ENCODE results near the gene IER3IP1.
"Not testable (repeated sequence)": the region's sequence is repeated elsewhere in the genome, so short reads cannot be mapped to it uniquely, and the experiment has no call there.

IER3IP1 gene, protein sequence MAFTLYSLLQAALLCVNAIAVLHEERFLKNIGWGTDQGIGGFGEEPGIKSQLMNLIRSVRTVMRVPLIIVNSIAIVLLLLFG

DNA sequence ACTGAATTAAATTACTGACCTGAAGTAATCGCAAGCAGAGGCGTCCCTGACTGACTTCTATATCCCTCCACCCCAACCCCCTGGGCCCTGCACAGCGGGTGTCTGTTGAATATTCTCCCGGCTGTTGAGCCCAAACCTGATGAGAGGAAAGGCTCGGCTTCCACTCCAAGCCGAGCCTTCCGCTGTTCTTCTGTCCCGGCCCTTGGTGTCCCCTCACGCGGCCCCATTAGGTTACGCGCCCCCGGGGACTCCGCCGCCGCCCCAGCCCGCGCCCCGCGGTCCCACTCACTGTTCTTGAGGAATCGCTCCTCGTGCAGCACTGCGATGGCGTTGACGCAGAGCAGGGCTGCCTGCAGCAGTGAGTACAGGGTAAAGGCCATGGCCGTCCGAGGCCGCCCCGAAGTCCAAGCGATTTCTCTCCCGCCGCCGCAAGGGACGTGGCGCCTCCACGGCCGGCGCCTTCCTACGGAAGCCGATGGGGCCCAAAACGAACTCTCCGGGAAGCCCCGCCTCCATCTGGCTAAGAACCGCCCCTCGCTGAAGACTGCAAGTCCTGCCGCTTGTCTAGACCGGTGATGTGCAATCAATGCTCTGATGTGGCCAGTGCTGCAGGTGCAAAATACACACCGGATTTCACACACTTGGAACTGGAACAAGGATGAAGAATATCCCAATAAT is at the start of gene IER3IP1:
Gene IER3IP1 (minus strand): TSS at position 467 of the 678 bp plus-strand sequence. CDS start 87 bp downstream, at position 380.
- DNase-seq (ENCODE audit: low spot score) = peak; percentile 87

DNA sequence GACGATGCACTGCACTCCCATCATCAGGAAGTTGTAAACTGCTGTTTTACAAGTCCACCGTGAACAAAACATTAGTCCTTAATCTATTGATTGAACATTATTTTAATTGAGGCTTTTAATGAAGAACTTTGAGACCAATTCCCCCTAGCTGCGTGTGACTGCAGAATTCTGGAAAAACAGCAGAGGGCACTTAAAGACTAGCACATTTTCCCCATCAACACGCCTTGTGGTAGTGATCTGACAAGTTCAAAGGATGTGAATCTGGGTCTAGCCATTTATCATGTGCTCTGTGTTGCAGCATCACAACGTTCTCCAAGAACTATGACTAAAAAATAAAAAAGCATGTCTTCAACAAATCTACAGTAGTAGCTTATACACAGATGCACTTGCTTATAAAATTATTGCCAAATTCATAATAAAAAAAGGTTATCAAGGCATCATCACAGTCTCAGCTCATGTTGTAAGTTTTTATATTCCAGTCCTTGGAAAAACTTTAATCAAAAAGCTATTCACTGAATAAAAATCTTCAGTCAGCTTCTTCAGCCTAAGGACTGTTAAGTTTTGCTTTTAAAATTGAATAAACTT is 39.5 kb upstream of the IER3IP1 start:
- peak; percentile 59 for DNase-seq (ENCODE audit: low spot score)

DNA sequence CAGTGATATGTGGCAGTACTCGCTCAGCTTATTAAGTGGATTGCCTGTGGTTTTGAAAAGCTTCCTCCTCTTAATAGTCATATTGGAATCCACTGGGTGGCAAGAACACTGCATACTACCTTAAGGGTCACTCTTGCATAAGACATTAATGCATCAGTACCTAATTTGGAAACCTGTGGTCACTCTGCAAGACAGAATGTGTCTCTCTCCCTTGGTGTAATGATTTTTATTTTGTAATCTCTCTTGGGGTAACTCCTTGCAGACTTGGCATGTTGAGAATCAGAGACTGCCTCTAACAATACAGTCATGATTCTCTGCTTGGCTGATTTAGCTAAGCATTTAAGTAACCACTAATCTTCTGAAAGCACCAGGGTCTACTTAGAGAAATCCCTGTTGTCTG is 33.0 kb upstream of the IER3IP1 start:
- no peak for DNase-seq (ENCODE audit: low spot score)

DNA sequence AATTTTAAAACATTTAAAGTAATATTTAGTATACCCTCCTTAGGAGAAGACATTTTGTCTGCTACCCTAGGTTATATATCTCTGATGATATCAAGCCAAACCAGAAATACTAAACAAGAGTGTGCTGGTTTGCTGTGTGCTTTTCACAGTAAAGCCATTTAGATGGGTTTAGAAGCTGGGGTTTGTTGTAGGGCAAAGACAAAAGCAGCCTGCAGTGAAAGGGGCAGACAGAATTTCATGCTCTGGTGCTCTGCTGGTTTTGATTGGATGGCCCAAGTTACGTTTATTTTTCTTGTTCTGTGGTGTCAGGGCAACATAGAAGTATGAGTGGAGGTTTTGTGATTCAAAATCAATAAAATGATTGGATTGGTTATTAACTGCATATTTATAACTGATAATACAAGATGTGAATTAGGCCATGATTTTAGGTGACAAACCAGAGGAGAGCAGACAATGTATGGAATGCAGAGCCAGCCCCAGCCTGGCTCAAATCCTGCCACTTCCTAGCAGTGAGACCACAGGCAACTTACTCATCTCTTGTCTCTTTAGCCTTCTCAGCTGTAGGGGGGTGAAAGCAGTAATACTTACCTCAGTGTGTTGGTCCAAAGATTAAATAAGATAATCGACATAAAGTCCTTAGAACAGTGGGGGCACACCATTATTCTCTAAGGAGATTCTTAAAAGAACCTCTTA is 30.9 kb upstream of the IER3IP1 start:
- no peak for DNase-seq (ENCODE audit: low spot score)

DNA sequence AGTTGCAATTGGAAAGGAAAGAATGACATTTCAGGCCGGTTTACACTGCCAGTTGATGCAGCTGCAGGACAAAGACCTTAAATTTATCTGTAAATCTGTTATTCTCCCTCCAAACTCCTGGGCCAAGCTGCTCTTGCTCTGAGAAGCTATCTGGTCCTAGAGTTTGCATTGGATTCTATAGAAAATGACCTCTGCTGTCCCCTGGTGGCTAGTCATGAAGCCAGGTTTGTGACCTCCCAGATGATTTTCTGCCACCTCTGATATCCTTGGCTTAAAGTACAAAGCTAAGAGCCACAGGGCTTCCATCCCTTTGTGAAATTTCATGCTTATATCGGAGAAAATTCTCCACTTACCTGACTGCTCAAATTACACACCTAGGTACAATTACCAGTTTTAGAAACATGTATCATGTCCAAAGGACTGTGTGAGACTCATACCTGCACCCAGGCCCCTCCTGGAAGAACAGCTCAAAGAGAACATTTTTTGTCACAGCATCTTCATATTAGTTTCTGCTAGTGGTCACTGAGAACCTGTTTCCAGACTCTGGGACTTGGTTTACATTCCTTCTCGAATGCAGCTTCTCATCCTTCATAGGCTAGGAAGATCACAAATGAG is 28.9 kb upstream of the IER3IP1 start:
- DNase-seq (ENCODE audit: low spot score) = peak; percentile 33

DNA sequence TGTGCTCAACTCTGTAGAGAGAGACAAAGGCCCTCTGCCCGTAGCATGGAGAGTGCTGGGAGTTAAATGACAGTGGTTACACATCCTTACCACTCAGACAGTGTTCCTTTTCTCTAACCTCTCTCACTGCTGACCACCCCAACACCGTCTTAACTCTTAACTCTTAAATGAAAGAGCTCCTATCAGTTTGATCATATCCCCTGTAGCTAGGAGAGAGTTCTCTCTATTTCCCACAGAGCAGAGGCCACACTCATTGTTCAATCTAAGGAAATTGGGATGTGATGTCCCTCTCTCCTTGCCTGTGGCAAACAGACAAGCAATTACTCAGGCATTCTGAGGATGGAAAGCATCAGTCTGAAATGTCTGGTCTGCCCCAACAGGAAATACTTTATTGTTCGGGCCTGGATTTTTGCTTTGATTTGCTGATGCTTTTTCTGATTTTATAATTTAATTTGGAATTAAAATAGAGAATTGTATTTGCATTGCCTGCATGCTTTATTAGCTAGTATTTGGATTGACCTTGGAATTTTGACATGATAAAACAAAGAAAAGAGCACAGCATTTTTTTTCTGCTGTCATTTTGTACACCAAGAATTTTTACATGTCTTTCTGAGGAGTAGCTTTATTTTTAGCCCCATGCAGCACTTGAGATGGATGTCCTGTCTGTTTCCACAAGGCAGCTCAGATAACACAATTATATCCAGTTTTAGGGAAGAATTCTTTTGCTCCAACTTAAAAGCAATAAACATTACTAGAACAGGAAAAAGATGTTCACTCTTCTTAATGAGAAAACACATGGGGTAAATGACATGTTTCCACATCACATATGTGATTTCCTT is 27.7 kb upstream of the IER3IP1 start:
- DNase-seq (ENCODE audit: low spot score) = no peak

DNA sequence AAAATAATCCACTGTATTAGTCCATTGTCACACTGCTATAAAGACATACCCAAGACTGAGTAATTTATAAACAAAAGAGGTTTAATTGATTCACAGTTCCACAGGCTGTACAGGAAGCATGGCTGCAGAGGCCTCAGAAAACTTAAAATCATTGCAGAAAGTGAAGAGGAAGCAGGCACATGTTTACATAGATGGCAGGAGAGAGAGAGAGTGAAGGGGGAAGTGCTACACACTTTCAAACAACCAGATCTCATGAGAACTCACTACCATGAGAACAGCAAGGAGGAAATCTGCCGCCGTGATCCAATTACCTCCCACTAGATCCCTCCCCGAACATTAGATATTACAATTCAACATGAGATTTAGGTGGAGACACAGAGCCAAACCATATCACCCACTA is 19.8 kb upstream of the IER3IP1 start:
- DNase-seq (ENCODE audit: low spot score) = not testable (repeated sequence)

DNA sequence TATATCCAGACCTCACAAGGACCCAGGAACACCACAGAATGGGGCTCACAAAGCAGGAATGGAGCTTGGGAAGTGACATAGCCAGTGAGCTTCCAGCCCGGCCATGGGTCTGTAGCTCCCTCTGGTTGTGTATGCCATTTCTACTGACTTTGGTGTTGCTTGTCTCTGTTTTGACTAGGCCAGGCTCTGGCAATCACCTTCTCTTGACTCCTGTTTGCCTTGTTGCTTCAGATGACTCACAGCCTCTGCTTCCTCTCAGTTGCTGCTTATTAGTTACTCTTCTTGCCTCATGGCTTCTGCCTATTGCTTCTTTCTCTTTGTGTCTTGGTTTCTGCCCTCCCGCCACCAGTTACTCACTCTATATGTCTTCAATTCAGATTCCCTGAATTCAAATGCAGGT is 15.8 kb upstream of the IER3IP1 start:
- DNase-seq (ENCODE audit: low spot score) = no peak

DNA sequence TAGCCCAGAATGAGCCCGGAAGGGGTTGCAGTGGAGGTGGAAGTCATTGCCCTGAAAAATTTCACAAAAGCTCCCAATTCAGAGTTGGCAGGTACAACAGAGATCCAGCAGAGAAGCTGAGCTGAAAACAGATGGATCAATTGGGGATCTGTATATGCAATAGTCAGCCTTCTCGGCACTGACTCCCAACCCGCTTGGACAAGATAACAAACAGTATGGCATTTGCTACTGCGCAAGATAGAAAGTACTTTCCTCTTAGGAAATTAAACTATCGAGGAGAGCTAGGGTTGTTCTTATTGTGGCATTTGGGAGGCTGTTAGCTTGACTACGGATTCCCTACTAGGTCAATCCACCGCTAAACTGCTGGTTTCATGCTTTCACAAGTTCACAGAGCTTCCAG is 11.6 kb upstream of the IER3IP1 start:
- no peak for DNase-seq (ENCODE audit: low spot score)

DNA sequence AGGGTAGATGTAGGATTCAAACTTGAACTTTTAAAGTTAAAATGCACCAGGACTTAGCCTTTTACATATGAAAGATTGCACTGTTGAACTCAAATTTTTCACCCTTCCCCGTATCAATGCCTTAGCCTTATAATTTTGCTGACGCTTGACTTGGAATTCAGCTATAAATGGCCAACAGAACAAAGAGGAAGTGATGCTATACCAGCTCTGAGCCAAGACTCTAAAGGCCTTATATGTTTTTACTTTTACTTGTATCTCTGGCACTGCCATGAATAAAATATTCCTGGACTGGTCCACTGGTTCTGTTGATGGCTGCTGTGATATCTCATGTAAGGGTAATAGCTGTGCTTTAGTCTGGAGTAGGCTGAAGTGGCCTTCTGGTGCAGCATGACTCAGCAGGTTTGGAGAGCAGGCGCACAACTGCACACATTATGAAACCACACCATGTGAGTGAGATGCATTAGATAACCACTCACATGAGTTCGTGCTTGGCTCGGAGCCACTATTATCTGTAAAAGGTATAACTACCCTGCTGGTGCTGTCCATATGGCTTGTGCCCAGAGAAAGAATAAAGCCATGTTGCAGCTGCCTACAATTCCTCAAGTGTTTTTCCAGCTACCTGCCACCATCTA is 8.4 kb upstream of the IER3IP1 start:
- DNase-seq (ENCODE audit: low spot score) = no peak

DNA sequence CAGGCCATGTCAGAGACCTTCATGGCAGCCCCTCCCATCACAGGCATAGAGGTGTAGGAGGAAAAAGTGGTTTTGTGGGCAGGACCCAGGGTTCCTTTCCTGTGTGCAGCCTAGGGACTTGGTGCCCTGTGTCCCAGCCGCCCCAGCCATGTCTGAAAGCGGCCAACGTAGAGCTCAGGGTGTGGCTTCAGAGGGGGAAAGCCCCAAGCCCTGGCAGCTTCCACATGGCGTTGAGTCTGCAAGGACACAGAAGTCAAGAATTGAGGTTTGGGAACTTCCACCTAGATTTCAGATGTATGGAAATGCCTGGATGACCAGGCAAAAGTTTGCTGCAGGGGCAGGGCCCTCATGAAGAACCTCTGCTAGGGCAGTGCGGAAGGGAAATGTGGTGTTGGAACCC is 6.0 kb upstream of the IER3IP1 start:
- DNase-seq (ENCODE audit: low spot score) = not testable (repeated sequence)

DNA sequence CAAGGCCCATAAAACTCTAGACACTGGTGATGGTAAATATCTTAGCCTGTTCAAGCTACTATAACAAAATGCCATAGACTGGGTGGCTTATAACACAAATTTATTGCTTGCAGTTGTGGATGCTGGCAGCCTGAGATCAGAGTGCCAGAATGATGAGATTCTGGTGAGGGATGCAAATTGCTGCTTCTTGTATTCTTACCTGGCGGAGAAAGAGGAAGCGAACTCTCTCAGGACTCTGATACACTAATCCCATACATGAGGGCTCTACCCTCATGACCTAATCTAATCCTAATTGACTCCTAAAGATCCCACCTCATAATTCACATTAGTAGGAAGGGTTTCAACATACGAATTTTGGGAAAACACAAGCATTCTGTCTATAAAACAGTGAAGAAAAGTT is 4.6 kb upstream of the IER3IP1 start:
- no peak for DNase-seq (ENCODE audit: low spot score)

DNA sequence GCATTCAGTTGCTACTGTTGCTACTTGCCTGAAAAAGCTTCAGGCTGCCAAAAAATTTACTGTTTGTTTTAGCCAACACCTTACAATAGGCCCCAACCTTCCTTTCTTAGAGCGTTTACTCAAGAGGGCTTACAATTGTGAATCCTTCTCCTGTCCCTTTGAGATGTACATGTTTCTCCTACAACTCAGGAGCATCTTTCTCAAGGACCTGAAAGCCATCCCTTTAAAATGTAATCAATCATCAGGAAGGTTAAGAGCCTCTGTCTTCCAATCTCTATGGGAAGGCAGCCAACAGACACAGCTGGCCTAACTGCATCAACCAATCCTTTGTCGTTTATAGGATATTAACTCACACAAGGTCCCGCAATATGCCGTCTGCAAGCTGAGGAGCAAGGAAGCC is 3.4 kb upstream of the IER3IP1 start:
- DNase-seq (ENCODE audit: low spot score) = no peak

DNA sequence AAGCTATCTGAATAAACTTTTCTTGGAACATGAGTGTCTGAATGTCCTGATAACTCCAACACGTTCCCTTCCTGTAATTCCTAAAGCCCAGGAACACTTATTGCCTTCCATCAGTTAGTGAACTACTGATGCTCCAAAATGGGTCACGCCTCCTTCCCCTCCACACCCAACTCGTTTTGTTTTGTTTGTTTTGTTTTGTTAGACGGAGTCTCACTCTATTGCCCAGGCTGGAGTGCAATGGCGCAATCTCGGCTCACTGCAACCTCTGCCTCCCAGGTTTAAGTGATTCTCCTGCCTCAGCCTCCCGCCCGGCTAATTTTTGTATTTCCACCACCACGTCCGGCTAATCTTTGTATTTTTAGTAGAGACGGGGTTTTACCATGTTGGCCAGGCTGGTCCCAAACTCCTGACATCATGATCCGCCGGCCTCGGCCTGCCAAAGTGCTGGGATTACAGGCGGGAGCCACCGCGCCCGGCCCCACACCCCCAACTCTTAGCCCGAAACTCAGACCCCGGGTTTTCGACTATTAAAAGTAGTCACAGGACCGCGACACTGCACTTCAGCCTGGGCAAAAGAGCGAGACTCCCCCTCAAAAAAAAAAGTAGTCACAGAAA is 774 bp downstream of the IER3IP1 start:
- DNase-seq (ENCODE audit: low spot score) = no peak

DNA sequence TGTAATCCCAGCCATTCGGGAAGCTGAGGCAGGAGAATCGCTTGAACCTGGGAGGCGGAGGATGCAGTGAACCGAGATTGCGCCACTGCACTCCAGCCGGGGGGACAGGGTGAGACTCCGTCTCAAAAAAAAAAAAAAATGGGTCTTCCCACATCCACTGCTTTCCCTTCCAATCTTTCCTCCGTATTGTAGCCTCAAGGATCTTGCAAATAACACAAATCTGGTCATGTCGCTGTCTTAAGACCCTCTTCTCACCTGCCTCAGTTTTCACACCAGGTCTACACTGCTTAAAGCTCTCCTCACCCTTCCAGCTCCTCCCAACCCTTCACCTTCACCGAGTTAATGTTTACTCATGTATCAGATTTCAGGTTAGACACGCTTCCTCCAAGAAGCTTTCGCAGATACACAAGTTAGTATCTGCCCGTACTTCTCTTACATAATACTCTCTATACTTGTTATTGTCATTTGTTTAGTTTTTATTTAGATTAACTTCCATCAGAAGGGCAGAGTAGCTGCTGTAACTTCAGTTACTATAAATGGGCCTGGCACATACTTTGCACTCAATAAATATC is 1.5 kb downstream of the IER3IP1 start:
- DNase-seq (ENCODE audit: low spot score) = no peak

DNA sequence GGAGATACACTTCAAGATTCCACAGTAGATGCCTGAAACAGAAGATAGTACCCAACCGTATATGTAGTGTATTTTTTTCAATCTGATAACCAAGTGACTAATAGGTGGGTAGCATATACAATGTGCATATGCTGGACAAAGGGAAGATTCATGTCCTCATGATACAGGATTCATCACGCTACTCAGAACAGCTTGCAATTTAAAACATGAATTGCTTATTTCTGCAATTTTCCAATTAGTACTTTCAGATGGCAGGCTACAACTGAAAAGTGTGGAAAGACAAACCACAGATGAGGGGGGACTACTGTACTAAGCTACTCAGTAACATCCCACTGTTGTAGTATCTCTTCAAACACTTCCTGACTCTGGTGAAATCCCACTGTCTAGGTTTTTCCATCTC is 3.7 kb downstream of the IER3IP1 start:
- no peak for DNase-seq (ENCODE audit: low spot score)

DNA sequence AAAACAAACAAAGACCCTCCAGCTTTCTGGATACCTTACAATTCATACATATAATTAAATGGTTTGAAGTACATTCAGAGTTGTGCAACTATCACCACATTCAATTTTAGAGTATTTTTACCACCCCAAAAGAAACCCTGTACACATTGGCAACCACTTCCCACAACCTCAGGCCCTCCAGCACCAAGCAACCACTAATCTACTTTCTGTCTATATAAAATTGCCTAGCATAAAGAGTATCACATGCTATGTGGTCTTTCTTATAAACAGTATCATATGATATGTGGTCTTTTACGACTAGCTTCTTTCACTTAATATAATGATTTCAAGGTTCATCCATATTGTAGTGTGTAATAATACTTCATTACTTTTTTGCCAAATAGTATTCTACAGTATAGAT is 7.3 kb downstream of the IER3IP1 start:
- no peak for DNase-seq (ENCODE audit: low spot score)

DNA sequence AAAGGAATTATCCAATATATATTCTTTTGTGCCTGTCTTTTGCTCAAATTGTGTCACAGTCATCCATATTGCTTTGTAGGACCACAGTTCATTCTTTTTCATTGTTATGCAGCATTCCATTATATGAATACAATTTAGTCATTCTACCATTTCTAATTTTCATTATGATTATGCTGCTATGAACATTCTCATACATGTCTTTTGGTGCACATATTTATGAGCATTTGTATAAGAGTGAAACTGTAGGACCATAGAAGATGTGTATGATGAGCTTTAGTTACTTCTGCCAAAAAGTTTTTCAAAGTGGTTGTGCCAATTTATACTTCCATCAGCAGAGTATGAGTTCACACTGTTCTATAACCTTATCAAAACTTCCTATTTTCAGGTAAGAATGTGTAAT is 7.7 kb downstream of the IER3IP1 start:
- no peak for DNase-seq (ENCODE audit: low spot score)

DNA sequence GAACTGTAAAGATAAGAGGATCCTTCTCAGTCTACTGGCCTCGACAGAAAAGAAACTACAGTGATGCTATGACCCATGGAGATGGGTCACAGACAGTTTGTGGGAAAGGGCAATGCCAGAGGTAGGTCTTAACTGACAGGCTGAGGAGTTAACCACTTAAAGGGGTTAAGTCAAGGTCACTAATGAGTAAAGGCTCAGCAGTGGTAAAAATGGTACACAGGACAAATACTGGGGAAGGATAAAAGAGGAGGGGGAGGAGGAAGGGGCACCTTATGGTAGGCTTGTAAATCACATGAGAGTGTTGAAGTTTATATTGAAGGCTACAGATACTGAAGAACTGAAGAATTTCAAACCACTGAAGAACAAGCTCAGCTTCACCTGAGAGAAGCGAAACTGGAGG is 9.9 kb downstream of the IER3IP1 start:
- no peak for DNase-seq (ENCODE audit: low spot score)

DNA sequence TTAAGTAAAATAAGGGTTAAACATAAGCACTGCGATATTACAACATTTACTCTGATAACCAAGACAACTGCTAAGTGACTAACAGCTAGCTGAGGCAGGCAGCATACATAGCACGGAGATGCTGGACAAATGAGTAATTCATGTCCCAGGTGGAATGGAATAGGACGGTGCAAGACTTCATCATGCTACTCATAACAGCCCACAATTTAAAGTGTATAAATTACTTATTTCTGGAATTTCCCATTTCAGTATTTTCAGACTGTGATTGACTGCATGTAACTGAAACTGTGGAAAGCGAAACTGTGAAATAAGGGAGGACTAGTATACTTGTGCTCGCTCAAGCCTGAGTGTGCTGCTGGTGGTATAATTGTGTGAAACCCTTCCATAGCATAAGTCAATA is 12.9 kb downstream of the IER3IP1 start:
- DNase-seq (ENCODE audit: low spot score) = no peak

DNA sequence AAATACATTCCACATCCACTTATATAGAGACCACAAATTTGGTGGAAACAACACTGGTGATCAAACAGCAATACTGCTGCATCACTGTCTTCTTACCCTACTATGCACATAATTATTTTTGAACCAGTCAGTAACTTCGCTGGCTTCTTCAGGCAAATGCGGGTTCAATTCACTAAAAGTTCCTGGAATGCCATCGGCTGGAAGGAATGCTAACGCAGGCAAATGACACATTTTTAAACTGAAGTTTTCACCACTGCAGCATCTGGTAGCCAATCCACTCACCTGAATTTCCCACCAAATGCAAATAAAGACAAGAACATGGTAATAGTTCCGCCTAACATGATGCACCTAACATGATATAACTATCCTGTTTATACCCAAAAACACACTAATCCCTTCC is 15.9 kb downstream of the IER3IP1 start:
- no peak for DNase-seq (ENCODE audit: low spot score)

Data from globus pallidus (tissue), 1 donor.